ENCODE measurements around the gene CNTN2. TPM values are rescaled to one million over a fixed set of nuclear protein-coding genes. Genes with fewer than 3 reads are reported as not detected.

Gene CNTN2
- total RNA-seq, 4 donors from 2014 or later, result 1.4 to 6.7 (median 1.8) TPM

GRCh38 chr1:205041998-205042910 is 758 bp upstream of the CNTN2 start:
- peaks cover 0 to 7% (median 0%) of the 10 kb centered on the region in 4 donors for H3K4me1 ChIP-seq
- intact Hi-C loops (cut with DNase I; ENCODE audit: low total_unique reads), result no loop called here
- peaks cover 61% of the 10 kb centered on the region for H3K27me3 ChIP-seq
- DNase-seq, result no peak
- TF ChIP-seq CTCF (IDR thresholded peaks at IDR 0.05) (no peak), EP300 (IDR thresholded peaks at IDR 0.05; ENCODE audit: low read depth) (no peak), POLR2AphosphoS5 (IDR thresholded peaks at IDR 0.05) (no peak), POLR2A (IDR thresholded peaks at IDR 0.05) (no peak)
- no peak overlapping the region for H3K27ac ChIP-seq
- no peak overlapping the region for H3K4me3 ChIP-seq
- WGBS, 2 donors (ENCODE audit: low coverage in 1 of 2), result 17 to 53% methylated on average over 3 to 16 of the region's 16 CpGs
- H3K36me3 ChIP-seq, result no peaks in the 10 kb centered on the region
- H3K9me3 ChIP-seq, result no peaks in the 10 kb centered on the region
- in situ Hi-C loops (cut with MboI; ENCODE audit: low pct_ligation_motif_present in 1 of 4, low pct_unique_long_range_greater_than_20kb in 1 of 4, low sequenced_read_pairs in 3 of 4), result no loop called here

- DNase-seq, result no peak
- in situ Hi-C loops (cut with MboI; ENCODE audit: low pct_ligation_motif_present in 1 of 4, low pct_unique_long_range_greater_than_20kb in 1 of 4, low sequenced_read_pairs in 3 of 4), result no loop called here
- TF ChIP-seq POLR2A (IDR thresholded peaks at IDR 0.05), result no peak
- TF ChIP-seq CTCF (IDR thresholded peaks at IDR 0.05), result no peak
- no peak for TF ChIP-seq EP300 (IDR thresholded peaks at IDR 0.05; ENCODE audit: low read depth)
- no peak for TF ChIP-seq POLR2AphosphoS5 (IDR thresholded peaks at IDR 0.05)
Observed at GRCh38 chr1:205043866-205044265, 854 bp downstream of the CNTN2 start.

GRCh38 chr1:205044741-205045140 is 1.7 kb downstream of the CNTN2 start:
- H3K4me3 ChIP-seq, result no peak overlapping the region
- no peaks in the 10 kb centered on the region for H3K36me3 ChIP-seq
- WGBS, 2 donors (ENCODE audit: low coverage in 1 of 2), result 33 to 67% methylated on average over 1 to 5 of the region's 5 CpGs
- in situ Hi-C loops (cut with MboI; ENCODE audit: low pct_ligation_motif_present in 1 of 4, low pct_unique_long_range_greater_than_20kb in 1 of 4, low sequenced_read_pairs in 3 of 4), result no loop called here
- peaks cover 61% of the 10 kb centered on the region for H3K27me3 ChIP-seq
- DNase-seq, result no peak
- TF ChIP-seq POLR2A (IDR thresholded peaks at IDR 0.05) (no peak), POLR2AphosphoS5 (IDR thresholded peaks at IDR 0.05) (no peak), CTCF (IDR thresholded peaks at IDR 0.05) (no peak), EP300 (IDR thresholded peaks at IDR 0.05; ENCODE audit: low read depth) (no peak)
- intact Hi-C loops (cut with DNase I; ENCODE audit: low total_unique reads), result no loop called here
- no peak overlapping the region for H3K27ac ChIP-seq
- H3K9me3 ChIP-seq, result no peaks in the 10 kb centered on the region
- peaks cover 0 to 7% (median 0%) of the 10 kb centered on the region in 4 donors for H3K4me1 ChIP-seq

More at GRCh38 chr1:205043866-205044265, 854 bp downstream of the CNTN2 start:
- H3K36me3 ChIP-seq, result no peaks in the 10 kb centered on the region
- peaks cover 0 to 7% (median 0%) of the 10 kb centered on the region in 4 donors for H3K4me1 ChIP-seq
- H3K9me3 ChIP-seq, result no peaks in the 10 kb centered on the region
- WGBS, 2 donors (ENCODE audit: low coverage in 1 of 2), result 40% methylated on average over 4 of the region's 4 CpGs; no CpG with 5 or more reads in 1 of the 2 donors
- peaks cover 61% of the 10 kb centered on the region for H3K27me3 ChIP-seq
- no peak overlapping the region for H3K4me3 ChIP-seq
- intact Hi-C loops (cut with DNase I; ENCODE audit: low total_unique reads), result no loop called here
- no peak overlapping the region for H3K27ac ChIP-seq

GRCh38 chr1:205045146-205045545 is 2.1 kb downstream of the CNTN2 start:
- intact Hi-C loops (cut with DNase I; ENCODE audit: low total_unique reads), result no loop called here
- Histone ChIP-seq H3K27me3 (peaks cover 61% of the 10 kb centered on the region), H3K36me3 (no peaks in the 10 kb centered on the region), H3K27ac (no peak overlapping the region), H3K9me3 (no peaks in the 10 kb centered on the region), H3K4me3 (no peak overlapping the region), H3K4me1 (peaks cover 0 to 7% (median 0%) of the 10 kb centered on the region in 4 donors)
- DNase-seq, result no peak
- 40 to 45% methylated on average over 7 to 11 of the region's 11 CpGs for WGBS, 2 donors (ENCODE audit: low coverage in 1 of 2)
- in situ Hi-C loops (cut with MboI; ENCODE audit: low pct_ligation_motif_present in 1 of 4, low pct_unique_long_range_greater_than_20kb in 1 of 4, low sequenced_read_pairs in 3 of 4), result no loop called here
- no peak for TF ChIP-seq POLR2AphosphoS5 (IDR thresholded peaks at IDR 0.05)
- no peak for TF ChIP-seq EP300 (IDR thresholded peaks at IDR 0.05; ENCODE audit: low read depth)
- TF ChIP-seq CTCF (IDR thresholded peaks at IDR 0.05), result no peak
- TF ChIP-seq POLR2A (IDR thresholded peaks at IDR 0.05), result no peak
